K562 (cell line): ENCODE data around the gene ZNF837. TPM values are rescaled to one million over a fixed set of nuclear protein-coding genes. Genes with fewer than 3 reads are reported as not detected.
A peak's percentile ranks its signal among the peaks of the same experiment; 100 is the strongest.

Source experiments
- CLOCK ChIP-seq: fragments of 250-450 bp; sonication (Bioruptor Pico); IDR thresholded peaks from 2 replicates; pipeline ENCODE4 v1.4.0; 2020; ENCODE audit warnings: mild to moderate bottlenecking, moderate library complexity, borderline replicate concordance
- ETS2 ChIP-seq: IDR thresholded peaks from 2 replicates; pipeline ENCODE4 v1.6.1; 2016; ENCODE audit warnings: borderline replicate concordance, missing genetic modification characterization, mild to moderate bottlenecking, moderate library complexity, missing compliant biosample characterization; ENCODE audit not compliant: poor library complexity, severe bottlenecking
- ZNF639 ChIP-seq, 2 experiments: fragments of 200-800 bp in 1 of 2; sonication (Bioruptor generic) in 1 of 2; sonication (generic) in 1 of 2; formaldehyde crosslinking in 1 of 2; IDR thresholded peaks in 1 of 2; conservative IDR thresholded peaks in 1 of 2; 2 replicates each; pipeline versions ENCODE4 v1.5.0 to v1.6.1; 2016 to 2020; ENCODE audit warnings: missing compliant biosample characterization in 1 of 2, missing genetic modification characterization in 1 of 2, missing genetic modification reagents in 1 of 2
- microRNA-seq: library from miRNA; unstranded; fragments of <30 nt; microRNA quantifications from one replicate; pipeline ENCODE4, GENCODE V29; 2018; ENCODE audit warnings: borderline microRNAs expressed
- polyA plus RNA-seq, 8 experiments: library from polyadenylated mRNA; depleted of rRNA in 4 of 8; stranded (reverse) in 5 of 8; unstranded in 3 of 8; fragments of >200 nt; fragmentation: Nextera tagmentation in 2 of 8; fragmentation: Illumina TruSeq in 1 of 8; extraction: Ambion mirVana in 2 of 8; extraction: Trizol in 1 of 8; gene quantifications; 2 replicates each; pipeline versions ENCODE4 v1.2.1 to v1.2.3, GENCODE V29; 2011 to 2014; ENCODE audit warnings: inconsistent platforms in 1 of 8, missing spikeins in 1 of 8
- small RNA-seq: library from RNA; depleted of rRNA; stranded (forward); fragments of <200 nt; gene quantifications from one replicate; pipeline ENCODE3, GENCODE V24; 2014
- total RNA-seq, 7 experiments: library from RNA; depleted of rRNA in 6 of 7; stranded (reverse); fragments of >200 nt in 6 of 7; fragmentation: Illumina TruSeq in 2 of 7; extraction: Trizol in 2 of 7; gene quantifications; 2 replicates each; pipeline versions ENCODE4 v1.2.1 to v1.2.3, GENCODE V29; 2011 to 2021; ENCODE audit warnings: low replicate concordance in 1 of 7

ZNF837 gene
- total and polyA plus RNA-seq, 9 of the 15 experiments (the other 6 are each of a cell fraction or from before 2014, with no cell fraction given): 0.11 to 2.1 (median 0.57) TPM; not detected in 4

GRCh38 chr19:58318297-58318696, 62.5 kb downstream of the ZNF837 start (continued):
- TF ChIP-seq CLOCK (CRISPR knock-in tag): no peak
- TF ChIP-seq ZNF639 (CRISPR knock-in tag; conservative IDR thresholded peaks at IDR 0.05 in 1 of 2, IDR thresholded peaks at IDR 0.05 in 1 of 2): no peak
- TF ChIP-seq ETS2 (tag): no peak

Small RNAs within 50 kb of the gene (microRNA-seq; reads per million reads assigned to microRNA genes)
- gene MIR4754 (0.27 reads per million), gene MIR6806 (0.27 reads per million)

Small RNAs within 50 kb of the gene (small RNA-seq; reads per million reads assigned to genes)
- gene MIR4754 (not detected), gene MIR6806 (0.11 reads per million), gene RNA5SP473 (1.9 reads per million, percentile 80 among the genes with 10 or more reads in this experiment)

Other genes starting within 250 kb of the ZNF837 start
Only the 7 nearest of the 21 such genes appear.
- 2.6 and 3.0 TPM in 2 replicates for gene ZSCAN22, start 54.0 kb downstream of the ZNF837 start, total RNA-seq (2014; rRNA removed)
- gene ZSCAN22, start 54.0 kb downstream of the ZNF837 start, total RNA-seq (2014; rRNA removed; fragmentation: Illumina TruSeq; extraction: Trizol): 3.0 and 3.1 TPM in 2 replicates
- 4.0 and 4.1 TPM in 2 replicates for gene ZSCAN22, start 54.0 kb downstream of the ZNF837 start, total RNA-seq (2015; rRNA removed; fragmentation: Illumina TruSeq; extraction: Trizol)
- 5.3 and 5.4 TPM in 2 replicates for gene ZSCAN22, start 54.0 kb downstream of the ZNF837 start, total RNA-seq (2021)
- 4.8 and 5.7 TPM in 2 replicates for gene ZSCAN22, start 54.0 kb downstream of the ZNF837 start, polyA plus RNA-seq (2011; rRNA removed)
- 3.0 and 3.2 TPM in 2 replicates for gene ZSCAN22, start 54.0 kb downstream of the ZNF837 start, polyA plus RNA-seq (2014; fragmentation: Illumina TruSeq; extraction: Trizol)
- gene ZSCAN22, start 54.0 kb downstream of the ZNF837 start, polyA plus RNA-seq (2014; fragmentation: Nextera tagmentation; extraction: Ambion mirVana): 1 to 10 TPM in 1 of 2 experiments, under 1 TPM in 1; 0.98 to 1.9 TPM
- gene ZSCAN22, start 54.0 kb downstream of the ZNF837 start, polyA plus RNA-seq (2014; rRNA removed): 2.5 and 2.7 TPM in 2 replicates
- 19.8 and 24.6 TPM in 2 replicates for gene A1BG, start 27.5 kb downstream of the ZNF837 start, total RNA-seq (2014; rRNA removed)
- gene A1BG, start 27.5 kb downstream of the ZNF837 start, total RNA-seq (2014; rRNA removed; fragmentation: Illumina TruSeq; extraction: Trizol): 0.76 and 0.96 TPM in 2 replicates
- gene A1BG, start 27.5 kb downstream of the ZNF837 start, total RNA-seq (2015; rRNA removed; fragmentation: Illumina TruSeq; extraction: Trizol): 3.1 and 3.6 TPM in 2 replicates
- gene A1BG, start 27.5 kb downstream of the ZNF837 start, total RNA-seq (2021): 11.8 and 12.1 TPM in 2 replicates
- gene A1BG, start 27.5 kb downstream of the ZNF837 start, polyA plus RNA-seq (2011; rRNA removed): 2.6 and 5.7 TPM in 2 replicates
- gene A1BG, start 27.5 kb downstream of the ZNF837 start, polyA plus RNA-seq (2014; fragmentation: Illumina TruSeq; extraction: Trizol): 0.10 and 1.5 TPM in 2 replicates
- gene A1BG, start 27.5 kb downstream of the ZNF837 start, polyA plus RNA-seq (2014; fragmentation: Nextera tagmentation; extraction: Ambion mirVana): 1 to 10 TPM; 1.2 to 2.4 TPM
- gene A1BG, start 27.5 kb downstream of the ZNF837 start, polyA plus RNA-seq (2014; rRNA removed): 14.0 and 15.9 TPM in 2 replicates
- 0.45 and 0.98 TPM in 2 replicates for gene ZNF497, start 18.3 kb downstream of the ZNF837 start, total RNA-seq (2014; rRNA removed)
- gene ZNF497, start 18.3 kb downstream of the ZNF837 start, total RNA-seq (2014; rRNA removed; fragmentation: Illumina TruSeq; extraction: Trizol): 0.22 and 0.29 TPM in 2 replicates
- 0.43 and 0.57 TPM in 2 replicates for gene ZNF497, start 18.3 kb downstream of the ZNF837 start, total RNA-seq (2015; rRNA removed; fragmentation: Illumina TruSeq; extraction: Trizol)
- gene ZNF497, start 18.3 kb downstream of the ZNF837 start, total RNA-seq (2021): 0.89 and 0.96 TPM in 2 replicates
- gene ZNF497, start 18.3 kb downstream of the ZNF837 start, polyA plus RNA-seq (2011; rRNA removed): 0.96 and 0.98 TPM in 2 replicates
- 0.24 and 0.36 TPM in 2 replicates for gene ZNF497, start 18.3 kb downstream of the ZNF837 start, polyA plus RNA-seq (2014; fragmentation: Illumina TruSeq; extraction: Trizol)
- gene ZNF497, start 18.3 kb downstream of the ZNF837 start, polyA plus RNA-seq (2014; fragmentation: Nextera tagmentation; extraction: Ambion mirVana): under 1 TPM in 1 of 2 experiments, not detected in 1; 0.06 TPM
- gene ZNF497, start 18.3 kb downstream of the ZNF837 start, polyA plus RNA-seq (2014; rRNA removed): 0.56 and 0.63 TPM in 2 replicates
- 3,570 and 3,842 TPM in 2 replicates for gene RPS5, start 6.2 kb upstream of the ZNF837 start, total RNA-seq (2014; rRNA removed)
- 800 and 1,228 TPM in 2 replicates for gene RPS5, start 6.2 kb upstream of the ZNF837 start, total RNA-seq (2014; rRNA removed; fragmentation: Illumina TruSeq; extraction: Trizol)
- 1,556 and 1,583 TPM in 2 replicates for gene RPS5, start 6.2 kb upstream of the ZNF837 start, total RNA-seq (2015; rRNA removed; fragmentation: Illumina TruSeq; extraction: Trizol)
- 2,248 and 2,336 TPM in 2 replicates for gene RPS5, start 6.2 kb upstream of the ZNF837 start, total RNA-seq (2021)
- 3,238 and 3,879 TPM in 2 replicates for gene RPS5, start 6.2 kb upstream of the ZNF837 start, polyA plus RNA-seq (2011; rRNA removed)
- 1,865 and 2,679 TPM in 2 replicates for gene RPS5, start 6.2 kb upstream of the ZNF837 start, polyA plus RNA-seq (2014; fragmentation: Illumina TruSeq; extraction: Trizol)
- 1,000 to 10,000 TPM; 2,484 to 2,751 TPM for gene RPS5, start 6.2 kb upstream of the ZNF837 start, polyA plus RNA-seq (2014; fragmentation: Nextera tagmentation; extraction: Ambion mirVana)
- 3,494 and 3,885 TPM in 2 replicates for gene RPS5, start 6.2 kb upstream of the ZNF837 start, polyA plus RNA-seq (2014; rRNA removed)
- gene RNF225, start 14.6 kb upstream of the ZNF837 start, total RNA-seq (2014; rRNA removed): 0.37 TPM in 1 of 2 replicates, not detected in the other
- not detected in 2 replicates for gene RNF225, start 14.6 kb upstream of the ZNF837 start, total RNA-seq (2014; rRNA removed; fragmentation: Illumina TruSeq; extraction: Trizol)
- gene RNF225, start 14.6 kb upstream of the ZNF837 start, total RNA-seq (2015; rRNA removed; fragmentation: Illumina TruSeq; extraction: Trizol): not detected in 2 replicates
- 0.31 and 0.33 TPM in 2 replicates for gene RNF225, start 14.6 kb upstream of the ZNF837 start, total RNA-seq (2021)
- not detected in 2 replicates for gene RNF225, start 14.6 kb upstream of the ZNF837 start, polyA plus RNA-seq (2011; rRNA removed)
- not detected in 2 replicates for gene RNF225, start 14.6 kb upstream of the ZNF837 start, polyA plus RNA-seq (2014; fragmentation: Illumina TruSeq; extraction: Trizol)
- gene RNF225, start 14.6 kb upstream of the ZNF837 start, polyA plus RNA-seq (2014; fragmentation: Nextera tagmentation; extraction: Ambion mirVana): not detected
- not detected in 2 replicates for gene RNF225, start 14.6 kb upstream of the ZNF837 start, polyA plus RNA-seq (2014; rRNA removed)
- gene ZNF584, start 27.6 kb upstream of the ZNF837 start, total RNA-seq (2014; rRNA removed): 35.0 and 44.2 TPM in 2 replicates
- gene ZNF584, start 27.6 kb upstream of the ZNF837 start, total RNA-seq (2014; rRNA removed; fragmentation: Illumina TruSeq; extraction: Trizol): 23.0 and 23.2 TPM in 2 replicates
- gene ZNF584, start 27.6 kb upstream of the ZNF837 start, total RNA-seq (2015; rRNA removed; fragmentation: Illumina TruSeq; extraction: Trizol): 22.1 and 22.9 TPM in 2 replicates
- gene ZNF584, start 27.6 kb upstream of the ZNF837 start, total RNA-seq (2021): 40.9 and 43.4 TPM in 2 replicates
- gene ZNF584, start 27.6 kb upstream of the ZNF837 start, polyA plus RNA-seq (2011; rRNA removed): 23.4 and 27.1 TPM in 2 replicates
- gene ZNF584, start 27.6 kb upstream of the ZNF837 start, polyA plus RNA-seq (2014; fragmentation: Illumina TruSeq; extraction: Trizol): 24.6 and 25.6 TPM in 2 replicates
- 1 to 10 TPM; 5.8 to 7.1 TPM for gene ZNF584, start 27.6 kb upstream of the ZNF837 start, polyA plus RNA-seq (2014; fragmentation: Nextera tagmentation; extraction: Ambion mirVana)
- gene ZNF584, start 27.6 kb upstream of the ZNF837 start, polyA plus RNA-seq (2014; rRNA removed): 20.8 and 27.5 TPM in 2 replicates
- not detected in 2 replicates for gene ZNF132, start 59.1 kb upstream of the ZNF837 start, total RNA-seq (2014; rRNA removed)
- not detected in 2 replicates for gene ZNF132, start 59.1 kb upstream of the ZNF837 start, total RNA-seq (2014; rRNA removed; fragmentation: Illumina TruSeq; extraction: Trizol)
- not detected in 2 replicates for gene ZNF132, start 59.1 kb upstream of the ZNF837 start, total RNA-seq (2015; rRNA removed; fragmentation: Illumina TruSeq; extraction: Trizol)
- gene ZNF132, start 59.1 kb upstream of the ZNF837 start, total RNA-seq (2021): not detected in 2 replicates
- gene ZNF132, start 59.1 kb upstream of the ZNF837 start, polyA plus RNA-seq (2011; rRNA removed): 0.03 TPM in 1 of 2 replicates, not detected in the other
- gene ZNF132, start 59.1 kb upstream of the ZNF837 start, polyA plus RNA-seq (2014; fragmentation: Illumina TruSeq; extraction: Trizol): not detected in 2 replicates
- under 1 TPM; 0.14 to 0.42 TPM for gene ZNF132, start 59.1 kb upstream of the ZNF837 start, polyA plus RNA-seq (2014; fragmentation: Nextera tagmentation; extraction: Ambion mirVana)
- 0.03 and 0.05 TPM in 2 replicates for gene ZNF132, start 59.1 kb upstream of the ZNF837 start, polyA plus RNA-seq (2014; rRNA removed)